Colonic mucosa (tissue), 4 donors: ENCODE data around the gene THG1L. TPM values are rescaled to one million over a fixed set of nuclear protein-coding genes. Genes with fewer than 3 reads are reported as not detected.
"Not testable (repeated sequence)": the region's sequence is repeated elsewhere in the genome, so short reads cannot be mapped to it uniquely, and the experiment has no call there.

Source experiments
- DNase-seq: peaks from one replicate; pipeline ENCODE4 v3.0.0-alpha.2; 2020
- H3K27ac ChIP-seq: fragments of 200-600 bp; one replicate; pipeline ENCODE4 v1.8.0; 2021
- H3K27me3 ChIP-seq: fragments of 200-600 bp; one replicate; pipeline ENCODE4 v1.8.0; 2021
- H3K36me3 ChIP-seq: fragments of 200-600 bp; one replicate; pipeline ENCODE4 v1.8.0; 2021
- H3K4me1 ChIP-seq: fragments of 200-600 bp; one replicate; pipeline ENCODE4 v1.8.0; 2021; ENCODE audit warnings: mild to moderate bottlenecking
- H3K4me3 ChIP-seq: fragments of 200-600 bp; one replicate; pipeline ENCODE4 v1.8.0; 2021
- H3K9ac ChIP-seq, 2 donors: one replicate each; pipeline ENCODE4 v1.7.0; 2013; ENCODE audit warnings: control low read depth in 2 of 2, low read depth in 2 of 2, low read length in 2 of 2
- H3K9me3 ChIP-seq: fragments of 200-600 bp; one replicate; pipeline ENCODE4 v1.8.0; 2021
- intact Hi-C: fragments of 100-400 bp; cut with DNase I; formaldehyde crosslinking; loops from one replicate; pipeline ENCODE4 v1.14.1; 2022
- total RNA-seq, 2 donors: library from RNA; stranded (reverse); fragmentation: NEBNext Ultra II Directional in 1 of 2; extraction: Animal tissue kit (Norgen Biotek cat#: 25700) in 1 of 2; gene quantifications; one replicate each; pipeline ENCODE4 v1.2.1, GENCODE V29; 2021
- TF ChIP-seq, protein P1 (sequence below): fragments of 200-600 bp; IDR thresholded peaks from one replicate; pipeline ENCODE4 v1.8.0; 2022; ENCODE audit warnings: antibody characterized with exemption, mild to moderate bottlenecking
- donor health status: healthy.
- donor health status: DM: no; HTN: no; CAD: no.
- donor health status: DM: no; HTN: no; CAD: no.

THG1L gene
- total RNA-seq, 2 donors from 2014 or later = 15.9 to 23.2 TPM

DNA sequence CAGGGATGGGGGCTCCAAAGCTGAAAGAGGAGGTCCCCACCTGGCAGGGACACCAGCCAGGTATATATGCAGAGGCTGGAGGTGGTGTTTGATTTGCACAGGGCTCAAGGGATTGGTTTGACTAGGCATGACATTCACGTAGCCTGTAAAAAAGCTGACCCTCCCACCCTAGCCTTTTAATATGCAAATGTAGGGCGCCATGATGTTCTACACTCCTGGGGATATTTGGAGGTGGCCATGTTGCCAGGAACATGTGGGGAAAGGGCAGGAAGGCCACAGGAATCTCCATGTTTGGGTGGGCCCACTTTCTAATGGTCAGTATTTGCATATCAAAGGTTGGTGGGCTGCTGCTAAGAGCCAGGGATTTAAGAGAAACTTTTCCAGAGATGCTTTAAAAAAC is 12.0 kb upstream of the THG1L start:
- H3K36me3 ChIP-seq = no peaks in the 10 kb centered on the region

DNA sequence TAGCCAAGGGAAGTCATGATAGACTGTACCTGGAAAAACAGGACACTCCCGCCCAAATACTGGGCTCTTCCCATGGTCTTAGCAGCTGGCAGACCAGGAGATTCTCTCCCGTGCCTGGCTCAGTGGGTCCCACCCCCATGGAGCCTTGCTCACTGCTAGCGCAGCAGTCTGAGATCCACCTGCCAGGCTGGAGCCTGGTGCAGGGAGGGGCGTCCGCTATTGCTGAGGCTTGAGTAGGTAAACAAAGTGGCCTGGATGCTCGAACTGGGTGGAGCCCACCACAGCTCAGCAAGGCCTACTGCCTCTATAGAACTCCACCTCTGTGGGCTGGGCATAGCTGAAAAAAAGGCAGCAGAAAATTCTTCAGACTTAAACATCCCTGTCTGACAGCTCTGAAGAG is 10.1 kb upstream of the THG1L start:
- H3K9me3 ChIP-seq = no peaks in the 10 kb centered on the region
- no peaks in the 10 kb centered on the region for H3K36me3 ChIP-seq
- no peaks in the 10 kb centered on the region for H3K4me1 ChIP-seq
- H3K27ac ChIP-seq = no peak overlapping the region
- peak; percentile 41 for DNase-seq
- no peak overlapping the region for H3K4me3 ChIP-seq
- TF ChIP-seq, protein P1, sequence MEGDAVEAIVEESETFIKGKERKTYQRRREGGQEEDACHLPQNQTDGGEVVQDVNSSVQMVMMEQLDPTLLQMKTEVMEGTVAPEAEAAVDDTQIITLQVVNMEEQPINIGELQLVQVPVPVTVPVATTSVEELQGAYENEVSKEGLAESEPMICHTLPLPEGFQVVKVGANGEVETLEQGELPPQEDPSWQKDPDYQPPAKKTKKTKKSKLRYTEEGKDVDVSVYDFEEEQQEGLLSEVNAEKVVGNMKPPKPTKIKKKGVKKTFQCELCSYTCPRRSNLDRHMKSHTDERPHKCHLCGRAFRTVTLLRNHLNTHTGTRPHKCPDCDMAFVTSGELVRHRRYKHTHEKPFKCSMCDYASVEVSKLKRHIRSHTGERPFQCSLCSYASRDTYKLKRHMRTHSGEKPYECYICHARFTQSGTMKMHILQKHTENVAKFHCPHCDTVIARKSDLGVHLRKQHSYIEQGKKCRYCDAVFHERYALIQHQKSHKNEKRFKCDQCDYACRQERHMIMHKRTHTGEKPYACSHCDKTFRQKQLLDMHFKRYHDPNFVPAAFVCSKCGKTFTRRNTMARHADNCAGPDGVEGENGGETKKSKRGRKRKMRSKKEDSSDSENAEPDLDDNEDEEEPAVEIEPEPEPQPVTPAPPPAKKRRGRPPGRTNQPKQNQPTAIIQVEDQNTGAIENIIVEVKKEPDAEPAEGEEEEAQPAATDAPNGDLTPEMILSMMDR = no peak
- H3K27me3 ChIP-seq = no peaks in the 10 kb centered on the region
- intact Hi-C loops = no loop called here
- H3K9ac ChIP-seq = no peak overlapping the region

More for the DNA sequence above, 12.0 kb upstream of the THG1L start:
- no peaks in the 10 kb centered on the region for H3K27me3 ChIP-seq
- no peaks in the 10 kb centered on the region for H3K4me1 ChIP-seq
- no peak overlapping the region for H3K9ac ChIP-seq
- TF ChIP-seq, protein P1 = no peak
- intact Hi-C loops = loop anchor here (5.0 to 10.0 kb wide), 3 partner anchors 52 to 394 kb away; no protein-coding TSS in a partner anchor
- no peak overlapping the region for H3K4me3 ChIP-seq
- no peak overlapping the region for H3K27ac ChIP-seq
- H3K9me3 ChIP-seq = no peaks in the 10 kb centered on the region
- no peak for DNase-seq

DNA sequence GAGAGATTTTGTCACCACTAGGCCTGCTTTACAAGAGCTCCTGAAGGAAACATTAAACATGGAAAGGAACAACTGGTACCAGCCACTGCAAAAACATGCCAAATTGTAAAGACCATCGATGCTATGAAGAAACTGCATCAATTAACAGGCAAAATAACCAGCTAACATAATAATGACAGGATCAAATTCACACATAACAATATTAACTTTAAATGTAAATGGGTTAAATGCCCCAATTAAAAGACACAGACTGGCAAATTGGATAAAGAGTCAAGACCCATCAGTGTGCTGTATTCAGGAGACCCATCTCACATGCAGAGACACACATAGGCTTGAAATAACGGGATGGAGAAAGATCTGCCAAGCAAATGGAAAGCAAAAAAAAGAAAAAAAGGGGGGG is 8.3 kb upstream of the THG1L start:
- intact Hi-C loops, H3K27ac ChIP-seq, H3K9me3 ChIP-seq, H3K36me3 ChIP-seq, H3K27me3 ChIP-seq, H3K4me3 ChIP-seq, H3K9ac ChIP-seq, DNase-seq, H3K4me1 ChIP-seq: not testable (repeated sequence)

DNA sequence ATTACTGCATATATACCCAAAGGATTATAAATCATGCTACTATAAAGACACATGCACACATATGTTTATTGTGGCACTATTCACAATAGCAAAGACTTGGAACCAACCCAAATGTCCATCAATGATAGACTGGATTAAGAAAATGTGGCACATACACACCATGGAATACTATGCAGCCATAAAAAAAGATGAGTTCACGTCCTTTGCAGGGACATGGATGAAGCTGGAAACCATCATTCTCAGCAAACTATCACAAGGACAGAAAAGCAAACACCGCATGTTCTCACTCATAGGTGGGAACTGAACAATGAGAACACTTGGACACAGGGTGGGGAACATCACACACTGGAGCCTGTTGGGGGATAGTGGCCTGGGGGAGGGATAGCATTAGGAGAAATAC is 4.6 kb upstream of the THG1L start:
- H3K4me1 ChIP-seq, intact Hi-C loops, H3K9ac ChIP-seq, H3K27ac ChIP-seq, H3K4me3 ChIP-seq, H3K36me3 ChIP-seq, H3K9me3 ChIP-seq, H3K27me3 ChIP-seq, DNase-seq: not testable (repeated sequence)

DNA sequence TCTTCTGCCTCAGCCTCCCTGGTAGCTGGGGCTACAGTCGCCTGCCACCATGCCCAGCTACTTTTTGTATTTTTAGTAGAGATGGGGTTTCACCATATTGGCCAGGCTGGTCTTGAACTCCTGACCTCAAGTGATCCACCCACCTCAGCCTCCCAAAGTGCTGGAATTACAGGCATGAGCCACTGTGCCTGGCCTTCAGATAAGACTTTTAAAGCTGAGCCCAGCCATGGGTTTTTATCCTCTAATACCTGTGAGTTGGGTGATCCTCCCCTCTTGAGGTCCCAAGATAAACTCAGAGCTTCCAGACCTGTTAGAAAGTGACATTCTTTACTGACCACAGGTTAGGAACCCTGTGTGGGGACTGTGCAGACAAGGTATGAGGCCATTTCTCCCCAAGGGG is 3.4 kb upstream of the THG1L start:
- H3K27me3 ChIP-seq, H3K9me3 ChIP-seq, H3K4me3 ChIP-seq, H3K27ac ChIP-seq, DNase-seq, intact Hi-C loops, H3K9ac ChIP-seq, H3K36me3 ChIP-seq, H3K4me1 ChIP-seq: not testable (repeated sequence)

DNA sequence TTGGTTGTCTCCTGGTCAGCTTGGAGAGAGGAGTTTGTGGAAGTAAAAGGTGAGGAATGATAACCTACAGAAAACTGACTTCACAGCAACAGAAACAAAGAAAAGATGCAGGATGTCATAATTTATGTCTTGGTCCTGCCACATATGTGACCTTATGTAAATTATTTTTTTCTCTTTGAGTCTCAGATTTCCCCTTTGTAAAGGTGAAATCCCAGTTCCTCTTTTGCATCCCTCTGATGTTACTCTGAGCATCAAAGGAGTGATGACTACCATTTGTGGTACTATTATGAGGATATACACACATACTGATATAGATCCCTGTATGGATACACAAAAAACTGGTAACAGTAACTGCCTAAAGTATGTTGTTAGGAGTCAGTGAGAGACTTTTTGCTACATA is 1.4 kb upstream of the THG1L start:
- H3K27ac ChIP-seq = no peak overlapping the region
- H3K9me3 ChIP-seq = no peaks in the 10 kb centered on the region
- H3K4me3 ChIP-seq = no peak overlapping the region
- TF ChIP-seq, protein P1 = no peak
- DNase-seq = no peak
- H3K27me3 ChIP-seq = no peaks in the 10 kb centered on the region
- intact Hi-C loops = no loop called here
- no peaks in the 10 kb centered on the region for H3K4me1 ChIP-seq
- no peaks in the 10 kb centered on the region for H3K36me3 ChIP-seq
- H3K9ac ChIP-seq = no peak overlapping the region

DNA sequence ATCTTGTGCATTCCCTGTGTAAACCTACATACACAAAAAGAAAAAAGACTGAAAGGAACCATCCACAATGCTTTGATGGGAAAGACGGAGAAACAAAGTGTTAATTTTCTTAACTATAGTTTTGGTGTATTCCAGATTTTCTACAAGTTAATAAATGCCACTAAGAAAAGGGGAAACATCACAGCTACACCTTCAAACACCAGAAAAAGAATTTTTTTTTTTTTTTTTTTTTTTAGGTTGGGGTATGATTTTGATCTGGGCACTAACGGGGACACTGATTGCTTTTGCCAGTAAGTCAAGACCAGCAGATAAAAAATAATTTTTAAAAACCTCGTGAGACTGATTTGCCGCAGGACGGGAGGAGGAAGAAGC is 334 bp upstream of the THG1L start:
- Histone ChIP-seq H3K9me3 (no peaks in the 10 kb centered on the region), H3K4me3 (peak overlapping the region; percentile 51), H3K9ac (no peak overlapping the region), H3K27me3 (no peaks in the 10 kb centered on the region), H3K27ac (peak overlapping the region; percentile 93), H3K4me1 (no peaks in the 10 kb centered on the region), H3K36me3 (no peaks in the 10 kb centered on the region)
- TF ChIP-seq, protein P1 = no peak
- DNase-seq = no peak
- intact Hi-C loops = no loop called here
